ENCODE measurements around the gene FZD7. TPM values are rescaled to one million over a fixed set of nuclear protein-coding genes. Genes with fewer than 3 reads are reported as not detected.

FZD7 gene
- total and polyA plus RNA-seq, 4 donors, result 18.5 to 26.4 (median 22.9) TPM

DNA sequence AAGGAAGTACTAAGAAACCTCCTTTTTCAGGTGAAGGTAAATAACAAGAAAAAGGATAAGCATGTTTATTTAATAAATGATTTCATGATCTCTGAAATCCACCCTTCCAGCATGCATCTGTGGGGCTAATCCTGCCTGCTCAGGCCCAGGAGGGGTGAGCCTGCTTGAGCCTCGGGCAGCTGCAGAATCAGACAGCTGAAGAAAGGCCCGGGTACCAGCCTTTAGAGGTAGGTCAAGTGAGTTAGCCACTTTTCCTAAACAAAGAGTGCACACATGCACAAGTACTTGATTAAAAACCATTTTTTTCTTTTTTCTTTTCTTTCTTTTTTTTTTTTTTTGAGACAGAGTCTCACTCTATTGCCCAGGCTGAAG lies 25.7 kb upstream of the FZD7 start:
- DNase-seq (ENCODE audit: low read depth in 4 of 6, low spot score in 6 of 6), result no peak
- H3K27me3 ChIP-seq (ENCODE audit: control insufficient read depth, insufficient read depth, low read length), result no peaks in the 10 kb centered on the region
- no peaks in the 10 kb centered on the region for H3K36me3 ChIP-seq (ENCODE audit: control insufficient read depth, insufficient read depth, low read length)
- no peak overlapping the region for H3K27ac ChIP-seq (ENCODE audit: low read depth, low read length)
- H3K4me3 ChIP-seq (ENCODE audit: low read depth, low read length), result no peak overlapping the region
- H3K4me1 ChIP-seq (ENCODE audit: control insufficient read depth, insufficient read depth, low read length), result peaks cover 12% of the 10 kb centered on the region
- no peaks in the 10 kb centered on the region for H3K9me3 ChIP-seq (ENCODE audit: control insufficient read depth, insufficient read depth, low read length)
- WGBS (ENCODE audit: insufficient coverage), result no CpG with 5 or more reads among the region's 2 CpGs

DNA sequence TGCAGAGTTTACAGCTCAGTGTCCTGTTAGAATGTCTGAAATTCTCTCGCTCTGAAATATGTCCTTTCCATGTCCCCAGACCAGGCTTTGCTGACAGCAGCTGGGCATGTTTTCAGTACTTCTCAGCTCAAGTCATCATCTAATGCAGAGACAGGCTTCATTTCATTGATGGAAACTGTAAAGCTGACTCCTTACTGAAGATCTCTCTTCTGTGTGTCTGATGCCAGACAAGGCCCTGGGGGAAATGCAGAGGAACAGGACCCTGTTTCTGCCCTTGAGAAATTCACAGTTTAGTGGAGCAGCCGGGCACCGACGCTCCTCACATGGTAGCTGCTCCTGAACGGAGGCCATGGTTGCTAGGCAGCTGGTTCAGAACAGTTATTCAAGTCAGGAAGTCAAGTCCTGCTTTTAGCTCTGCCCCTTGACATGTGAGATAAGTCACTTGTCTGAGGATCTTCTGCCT lies 24.6 kb upstream of the FZD7 start:
- H3K27ac ChIP-seq (ENCODE audit: low read depth, low read length), result no peak overlapping the region
- 6% methylated on average over 4 of the region's 5 CpGs for WGBS (ENCODE audit: insufficient coverage)
- peak in 4 of 6 donors; percentile 46 to 88 (median 68) for DNase-seq (ENCODE audit: low read depth in 4 of 6, low spot score in 6 of 6)

DNA sequence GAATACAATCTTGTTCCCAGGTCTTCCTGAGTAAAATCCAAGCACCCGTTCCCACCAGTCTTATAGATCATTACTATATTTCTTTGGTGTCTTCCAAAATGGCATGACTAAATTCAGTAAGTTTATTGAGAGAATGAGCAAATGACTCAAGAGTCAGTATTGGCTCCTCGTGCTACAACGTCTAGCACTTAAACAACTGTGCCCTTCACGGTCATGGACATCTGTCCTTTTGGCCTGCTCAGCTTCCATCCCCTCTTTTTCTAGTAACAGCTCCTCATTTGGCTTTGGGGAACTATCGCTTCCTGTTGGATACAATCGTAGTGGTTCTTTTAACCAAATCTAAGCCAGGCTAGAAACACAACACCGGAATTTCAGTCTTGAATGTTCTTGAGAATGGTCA lies 24.1 kb upstream of the FZD7 start:
- H3K36me3 ChIP-seq (ENCODE audit: control insufficient read depth, insufficient read depth, low read length), result no peaks in the 10 kb centered on the region
- no peak overlapping the region for H3K4me3 ChIP-seq (ENCODE audit: low read depth, low read length)
- DNase-seq (ENCODE audit: low read depth in 4 of 6, low spot score in 6 of 6), result no peak
- H3K9me3 ChIP-seq (ENCODE audit: control insufficient read depth, insufficient read depth, low read length), result no peaks in the 10 kb centered on the region
- H3K4me1 ChIP-seq (ENCODE audit: control insufficient read depth, insufficient read depth, low read length), result peaks cover 12% of the 10 kb centered on the region
- H3K27me3 ChIP-seq (ENCODE audit: control insufficient read depth, insufficient read depth, low read length), result no peaks in the 10 kb centered on the region
- WGBS (ENCODE audit: insufficient coverage), result 61% methylated on average over 4 of the region's 7 CpGs
- H3K27ac ChIP-seq (ENCODE audit: low read depth, low read length), result no peak overlapping the region

More for the DNA sequence above, 24.6 kb upstream of the FZD7 start:
- peaks cover 12% of the 10 kb centered on the region for H3K4me1 ChIP-seq (ENCODE audit: control insufficient read depth, insufficient read depth, low read length)
- no peaks in the 10 kb centered on the region for H3K36me3 ChIP-seq (ENCODE audit: control insufficient read depth, insufficient read depth, low read length)
- H3K27me3 ChIP-seq (ENCODE audit: control insufficient read depth, insufficient read depth, low read length), result no peaks in the 10 kb centered on the region
- no peaks in the 10 kb centered on the region for H3K9me3 ChIP-seq (ENCODE audit: control insufficient read depth, insufficient read depth, low read length)
- no peak overlapping the region for H3K4me3 ChIP-seq (ENCODE audit: low read depth, low read length)

DNA sequence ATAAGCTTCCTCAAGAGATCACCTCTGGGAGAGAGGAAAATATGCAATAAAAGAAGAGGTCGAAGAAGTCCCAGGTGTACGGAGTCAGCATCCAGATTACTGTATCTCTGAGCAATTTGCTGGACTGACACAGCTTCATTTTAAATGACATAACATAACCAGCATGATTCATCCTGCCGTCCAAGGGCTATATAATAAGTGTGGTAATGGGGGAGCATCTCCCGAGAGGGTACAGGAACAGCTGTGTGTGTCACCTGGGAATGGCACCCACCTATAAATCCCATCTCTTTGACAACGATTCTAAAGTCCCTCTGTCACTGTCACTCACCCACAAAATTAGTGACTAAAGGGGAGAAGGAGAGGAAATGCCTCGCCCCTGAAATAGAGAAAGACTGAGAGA lies 19.3 kb upstream of the FZD7 start:
- Histone ChIP-seq H3K27me3 (ENCODE audit: control insufficient read depth, insufficient read depth, low read length) (no peaks in the 10 kb centered on the region), H3K36me3 (ENCODE audit: control insufficient read depth, insufficient read depth, low read length) (no peaks in the 10 kb centered on the region), H3K9me3 (ENCODE audit: control insufficient read depth, insufficient read depth, low read length) (no peaks in the 10 kb centered on the region), H3K4me1 (ENCODE audit: control insufficient read depth, insufficient read depth, low read length) (peaks cover 6% of the 10 kb centered on the region), H3K27ac (ENCODE audit: low read depth, low read length) (no peak overlapping the region), H3K4me3 (ENCODE audit: low read depth, low read length) (no peak overlapping the region)
- peak in 1 of 6 donors; percentile 35 for DNase-seq (ENCODE audit: low read depth in 4 of 6, low spot score in 6 of 6)
- WGBS (ENCODE audit: insufficient coverage), result no CpG with 5 or more reads among the region's 6 CpGs

DNA sequence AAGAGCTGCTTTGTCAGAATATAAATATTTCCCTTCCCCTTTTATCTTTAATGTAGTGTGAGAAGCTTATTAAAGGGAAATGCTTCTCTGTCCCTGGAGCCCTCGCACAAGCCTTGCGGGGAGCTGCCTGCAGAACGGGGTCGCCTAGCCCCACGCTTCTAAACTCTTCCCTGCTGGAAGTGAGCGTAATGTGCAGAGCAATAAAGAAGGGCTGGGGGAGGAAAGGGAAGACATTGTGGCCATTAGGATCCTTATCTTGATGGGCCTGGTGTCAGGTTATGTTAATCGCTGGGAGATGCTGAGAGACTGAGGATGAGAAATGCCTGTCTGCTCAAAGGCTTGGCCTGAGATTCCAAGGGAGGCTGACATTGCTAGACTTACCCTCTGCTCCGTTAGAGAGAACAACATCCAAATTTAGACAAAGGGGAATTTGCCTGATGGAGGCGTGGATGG lies 18.9 kb upstream of the FZD7 start:
- DNase-seq (ENCODE audit: low read depth in 4 of 6, low spot score in 6 of 6), result peak in 1 of 6 donors; percentile 55
- Histone ChIP-seq H3K27ac (ENCODE audit: low read depth, low read length) (no peak overlapping the region), H3K4me1 (ENCODE audit: control insufficient read depth, insufficient read depth, low read length) (peaks cover 6% of the 10 kb centered on the region), H3K4me3 (ENCODE audit: low read depth, low read length) (no peak overlapping the region), H3K27me3 (ENCODE audit: control insufficient read depth, insufficient read depth, low read length) (peaks cover 3% of the 10 kb centered on the region), H3K9me3 (ENCODE audit: control insufficient read depth, insufficient read depth, low read length) (no peaks in the 10 kb centered on the region), H3K36me3 (ENCODE audit: control insufficient read depth, insufficient read depth, low read length) (no peaks in the 10 kb centered on the region)
- WGBS (ENCODE audit: insufficient coverage), result 62% methylated on average over 8 of the region's 9 CpGs

DNA sequence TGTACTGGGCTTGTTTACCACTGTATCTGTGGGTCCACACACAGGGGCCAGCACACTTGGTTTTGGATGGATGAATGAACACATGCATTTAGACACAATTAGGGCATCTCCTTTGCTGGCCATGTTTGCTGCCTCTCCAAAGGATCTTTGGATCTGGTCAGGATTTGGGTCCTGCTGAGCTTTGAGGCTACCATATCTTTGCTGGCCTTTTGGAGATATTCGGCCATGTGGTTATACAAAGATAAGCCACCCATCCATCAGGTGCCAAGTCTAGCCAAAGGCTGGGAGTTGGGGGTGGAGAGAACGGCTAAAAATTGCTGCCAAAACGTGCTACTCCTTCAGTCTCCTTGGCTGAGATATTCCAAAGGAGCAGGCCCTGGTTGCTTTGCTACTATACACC lies 18.2 kb upstream of the FZD7 start:
- H3K4me1 ChIP-seq (ENCODE audit: control insufficient read depth, insufficient read depth, low read length), result peaks cover 10% of the 10 kb centered on the region
- 100% methylated on average over 2 of the region's 3 CpGs for WGBS (ENCODE audit: insufficient coverage)
- no peak for DNase-seq (ENCODE audit: low read depth in 4 of 6, low spot score in 6 of 6)
- H3K4me3 ChIP-seq (ENCODE audit: low read depth, low read length), result no peak overlapping the region
- H3K27me3 ChIP-seq (ENCODE audit: control insufficient read depth, insufficient read depth, low read length), result peaks cover 3% of the 10 kb centered on the region
- H3K36me3 ChIP-seq (ENCODE audit: control insufficient read depth, insufficient read depth, low read length), result no peaks in the 10 kb centered on the region
- no peaks in the 10 kb centered on the region for H3K9me3 ChIP-seq (ENCODE audit: control insufficient read depth, insufficient read depth, low read length)
- no peak overlapping the region for H3K27ac ChIP-seq (ENCODE audit: low read depth, low read length)

DNA sequence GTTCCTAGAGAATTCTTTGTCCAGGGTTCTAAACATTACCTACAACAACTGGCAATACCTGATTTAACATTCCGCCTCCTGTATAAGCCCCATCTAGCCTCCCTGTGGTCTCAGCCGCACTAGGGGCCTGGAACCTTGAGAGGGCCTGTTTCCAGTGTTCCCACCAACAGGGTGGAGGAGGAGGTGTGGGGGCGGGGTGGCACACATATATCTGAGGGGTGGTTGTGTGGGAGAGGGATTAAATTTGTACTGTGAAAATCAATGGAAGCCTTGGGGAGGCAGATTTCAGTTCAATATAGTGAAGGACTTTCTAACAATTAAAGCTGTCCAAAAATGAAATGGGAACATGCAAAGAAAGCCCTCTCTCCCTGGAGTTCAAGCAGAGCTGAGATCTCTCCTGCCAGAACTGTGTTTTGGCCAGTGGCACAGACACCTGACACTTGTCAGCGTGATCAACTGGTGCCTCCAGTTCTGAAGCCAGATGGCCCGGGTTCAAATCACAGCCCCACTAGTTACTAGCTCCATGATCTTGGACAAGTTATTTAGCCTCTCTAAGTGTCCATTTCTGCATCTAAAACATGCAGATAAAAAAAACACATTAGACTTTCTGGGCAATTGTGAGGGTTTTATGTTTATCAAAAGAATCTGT lies 17.0 kb upstream of the FZD7 start:
- peaks cover 3% of the 10 kb centered on the region for H3K27me3 ChIP-seq (ENCODE audit: control insufficient read depth, insufficient read depth, low read length)
- peak in 1 of 6 donors; percentile 28 for DNase-seq (ENCODE audit: low read depth in 4 of 6, low spot score in 6 of 6)
- no peak overlapping the region for H3K27ac ChIP-seq (ENCODE audit: low read depth, low read length)
- WGBS (ENCODE audit: insufficient coverage), result 93% methylated on average over 4 of the region's 5 CpGs
- H3K36me3 ChIP-seq (ENCODE audit: control insufficient read depth, insufficient read depth, low read length), result no peaks in the 10 kb centered on the region
- H3K9me3 ChIP-seq (ENCODE audit: control insufficient read depth, insufficient read depth, low read length), result no peaks in the 10 kb centered on the region
- peaks cover 10% of the 10 kb centered on the region for H3K4me1 ChIP-seq (ENCODE audit: control insufficient read depth, insufficient read depth, low read length)
- H3K4me3 ChIP-seq (ENCODE audit: low read depth, low read length), result no peak overlapping the region

DNA sequence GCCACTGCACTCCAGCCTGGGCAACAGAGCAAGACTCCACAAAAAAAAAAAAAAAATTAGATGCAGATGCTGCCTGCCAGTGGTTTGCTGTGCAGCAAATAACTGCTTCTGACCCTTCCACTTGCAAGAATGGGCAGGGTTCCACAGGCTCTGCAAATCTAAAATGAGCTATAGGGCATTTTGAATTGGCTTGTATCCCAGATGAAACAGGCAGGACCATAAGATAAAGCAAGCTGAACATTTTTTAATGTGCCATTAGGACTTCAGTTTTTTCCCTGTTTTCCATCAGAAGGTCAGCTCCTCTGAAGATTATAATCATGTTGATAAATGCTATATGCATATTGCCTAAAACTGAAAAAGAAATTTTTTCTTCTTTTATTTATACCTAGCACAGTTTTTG lies 15.7 kb upstream of the FZD7 start:
- Histone ChIP-seq H3K36me3 (ENCODE audit: control insufficient read depth, insufficient read depth, low read length) (no peaks in the 10 kb centered on the region), H3K4me3 (ENCODE audit: low read depth, low read length) (no peak overlapping the region), H3K9me3 (ENCODE audit: control insufficient read depth, insufficient read depth, low read length) (no peaks in the 10 kb centered on the region), H3K27me3 (ENCODE audit: control insufficient read depth, insufficient read depth, low read length) (peaks cover 3% of the 10 kb centered on the region), H3K27ac (ENCODE audit: low read depth, low read length) (no peak overlapping the region), H3K4me1 (ENCODE audit: control insufficient read depth, insufficient read depth, low read length) (peaks cover 11% of the 10 kb centered on the region)
- DNase-seq (ENCODE audit: low read depth in 4 of 6, low spot score in 6 of 6), result peak in 1 of 6 donors; percentile 62

DNA sequence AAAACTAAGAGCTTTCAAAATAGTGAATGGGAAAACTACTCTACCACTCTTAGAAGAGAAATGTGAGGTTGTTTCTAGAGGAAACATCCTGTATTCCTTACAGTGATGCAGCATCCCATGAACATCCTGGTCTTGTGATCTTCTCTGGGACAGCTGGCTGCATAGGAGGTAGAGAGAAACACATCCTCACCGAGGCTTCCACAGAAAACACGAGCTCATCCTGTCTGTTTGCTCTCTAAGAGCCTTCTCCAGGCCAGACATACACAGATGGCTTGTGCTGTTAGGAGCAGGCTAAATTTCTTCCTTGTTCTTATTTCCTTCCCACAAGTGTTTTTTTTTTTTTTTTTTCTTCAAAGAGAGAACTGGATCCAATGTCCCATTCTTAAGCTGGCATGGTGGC lies 14.7 kb upstream of the FZD7 start:
- H3K36me3 ChIP-seq (ENCODE audit: control insufficient read depth, insufficient read depth, low read length), result no peaks in the 10 kb centered on the region
- no CpG with 5 or more reads among the region's 2 CpGs for WGBS (ENCODE audit: insufficient coverage)
- no peak overlapping the region for H3K4me3 ChIP-seq (ENCODE audit: low read depth, low read length)
- H3K27me3 ChIP-seq (ENCODE audit: control insufficient read depth, insufficient read depth, low read length), result peaks cover 3% of the 10 kb centered on the region
- H3K9me3 ChIP-seq (ENCODE audit: control insufficient read depth, insufficient read depth, low read length), result no peaks in the 10 kb centered on the region
- H3K4me1 ChIP-seq (ENCODE audit: control insufficient read depth, insufficient read depth, low read length), result peaks cover 21% of the 10 kb centered on the region
- DNase-seq (ENCODE audit: low read depth in 4 of 6, low spot score in 6 of 6), result no peak
- no peak overlapping the region for H3K27ac ChIP-seq (ENCODE audit: low read depth, low read length)

DNA sequence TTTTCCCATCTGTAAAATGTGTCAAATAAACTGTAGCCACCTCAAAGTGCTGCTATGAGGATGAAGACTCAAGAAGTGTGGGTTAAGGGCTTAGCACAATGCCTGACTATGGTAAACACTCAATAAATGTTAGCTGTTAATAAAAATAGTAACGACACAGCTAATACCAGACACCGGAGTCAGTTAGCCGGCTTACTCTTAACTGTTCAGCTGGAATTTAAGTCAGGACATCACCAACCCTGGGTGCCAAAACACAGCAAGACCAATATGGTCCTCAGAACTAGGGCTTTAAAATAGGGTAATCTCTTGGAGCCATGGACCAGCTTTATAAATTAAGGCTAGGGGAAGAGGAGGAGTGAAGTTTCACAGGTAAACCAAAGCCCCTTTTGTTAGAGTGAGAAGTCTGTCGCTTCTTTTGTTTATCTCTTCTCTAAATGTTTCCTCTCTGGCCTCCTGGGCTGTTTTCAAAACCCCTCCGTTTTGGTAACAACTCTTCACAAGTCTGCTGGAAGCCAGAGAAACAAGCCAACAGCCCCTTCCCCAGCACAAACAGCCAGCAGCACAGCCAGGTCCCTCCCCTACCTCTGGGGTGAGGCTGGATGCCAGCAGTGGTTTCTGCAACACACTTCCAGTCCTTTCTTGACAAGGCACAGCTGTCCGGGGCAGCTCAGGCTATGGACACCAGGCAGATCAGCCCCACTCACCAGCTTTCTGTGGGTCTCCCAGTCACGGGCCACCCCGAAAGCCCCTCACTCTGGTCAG lies 13.8 kb upstream of the FZD7 start:
- 28% methylated on average over 2 of the region's 8 CpGs for WGBS (ENCODE audit: insufficient coverage)
- Histone ChIP-seq H3K36me3 (ENCODE audit: control insufficient read depth, insufficient read depth, low read length) (no peaks in the 10 kb centered on the region), H3K9me3 (ENCODE audit: control insufficient read depth, insufficient read depth, low read length) (no peaks in the 10 kb centered on the region), H3K27ac (ENCODE audit: low read depth, low read length) (no peak overlapping the region), H3K4me1 (ENCODE audit: control insufficient read depth, insufficient read depth, low read length) (peaks cover 20% of the 10 kb centered on the region), H3K4me3 (ENCODE audit: low read depth, low read length) (no peak overlapping the region), H3K27me3 (ENCODE audit: control insufficient read depth, insufficient read depth, low read length) (peaks cover 3% of the 10 kb centered on the region)
- DNase-seq (ENCODE audit: low read depth in 4 of 6, low spot score in 6 of 6), result no peak

Data from spinal cord (tissue), 10 donors.